K562 (cell line): ENCODE measurements around the gene DTHD1. TPM values are rescaled to one million over a fixed set of nuclear protein-coding genes. Genes with fewer than 3 reads are reported as not detected.

Experiments used
- ATAC-seq: fragments of 200-7000 bp; cut with Tn5 transposase; 3 replicates; pipeline ENCODE4 v1.9.1; 2020; ENCODE audit warnings: moderate library complexity
- BruUV-seq: library from RNA; stranded (reverse); fragments of 400-500 nt; replicated peaks from 2 replicates; lab custom pipeline; 2021; lab: Mats Ljungman, UMichigan
- CTCF ChIA-PET: fragments of 300-600 bp; formaldehyde crosslinking; extraction: SDS; loops from one replicate; lab custom pipeline; 2021; ENCODE audit warnings: low intra/inter-chr PET ratio; lab: Yijun Ruan, JAX
- POLR2A ChIA-PET: fragments of 300-600, 350-650 bp; sonication (Branson Sonifier 250); formaldehyde crosslinking; extraction: SDS; loops from one replicate; lab custom pipeline; 2021; ENCODE audit warnings: antibody characterized with exemption, inconsistent platforms; lab: Yijun Ruan, JAX
- DNase-seq, 4 experiments: peaks; one replicate each; pipeline versions ENCODE4 v3.0.0 to v3.0.0-alpha.2; 2011 to 2018; ENCODE audit warnings: low spot score in 3 of 4, mixed read lengths in 3 of 4; ENCODE audit errors: extremely low read depth in 1 of 4
- FAIRE-seq: peaks from 2 replicates; lab custom pipeline; 2011; peaks lifted over from hg19 to GRCh38; lab: Jason Lieb, UNC
- H2AFZ ChIP-seq: 2 replicates; pipeline ENCODE4 v1.6.0; 2011; ENCODE audit warnings: low read depth, low read length, control low read depth, inconsistent platforms
- H3K27ac ChIP-seq: fragments of 200-600 bp; 3 replicates; pipeline ENCODE4 v1.8.0; 2011; ENCODE audit warnings: low read depth, mild to moderate bottlenecking, control low read depth, inconsistent platforms, low read length, moderate library complexity, mixed read lengths; ENCODE audit errors: extremely low read depth
- H3K27me3 ChIP-seq, 2 experiments: fragments of 300-600 bp in 1 of 2; 2 replicates in 1 of 2; 3 replicates in 1 of 2; pipeline versions ENCODE4 v1.6.0 to v1.8.0; 2011; ENCODE audit warnings: inconsistent platforms in 2 of 2, low read length in 2 of 2, mild to moderate bottlenecking in 1 of 2, mixed read lengths in 1 of 2, moderate library complexity in 1 of 2; ENCODE audit not compliant: control insufficient read depth in 2 of 2, insufficient read depth in 2 of 2
- H3K36me3 ChIP-seq: fragments of 300-600 bp; 3 replicates; pipeline ENCODE4 v1.8.0; 2011; ENCODE audit warnings: mild to moderate bottlenecking, low read length, inconsistent platforms; ENCODE audit not compliant: control insufficient read depth, insufficient read depth
- H3K4me1 ChIP-seq, 2 experiments: fragments of 200-600 bp in 1 of 2; replicated peaks in 1 of 2; 2 replicates in 1 of 2; 3 replicates in 1 of 2; pipeline versions ENCODE4 v1.5.1 to v1.8.0; 2011; ENCODE audit warnings: inconsistent platforms in 2 of 2, low read length in 2 of 2, mild to moderate bottlenecking in 1 of 2, mixed read lengths in 1 of 2, moderate library complexity in 1 of 2; ENCODE audit not compliant: control insufficient read depth in 2 of 2, insufficient read depth in 2 of 2
- H3K4me2 ChIP-seq: 2 replicates; pipeline ENCODE4 v1.6.1; 2011; ENCODE audit warnings: low read length, control low read depth, inconsistent platforms, mixed read lengths; ENCODE audit not compliant: insufficient read depth
- H3K4me3 ChIP-seq: fragments of 200-600 bp; sonication (generic), shearing (Covaris generic); 2 replicates; pipeline ENCODE4 v1.5.1; 2016; ENCODE audit warnings: control low read depth, inconsistent platforms
- H3K79me2 ChIP-seq: fragments of 200-600 bp; 3 replicates; pipeline ENCODE4 v1.8.0; 2011; ENCODE audit warnings: low read length, inconsistent platforms; ENCODE audit not compliant: control insufficient read depth, insufficient read depth
- H3K9ac ChIP-seq, 2 experiments: 2 replicates each; pipeline versions ENCODE4 v1.6.0 to v1.6.1; 2011; ENCODE audit warnings: low read depth in 2 of 2, low read length in 2 of 2, control low read depth in 1 of 2, inconsistent platforms in 1 of 2, mild to moderate bottlenecking in 1 of 2, mixed read lengths in 1 of 2; ENCODE audit not compliant: insufficient read depth in 1 of 2
- H3K9me1 ChIP-seq: one replicate; pipeline ENCODE4 v1.6.0; 2011; ENCODE audit warnings: inconsistent platforms, mild to moderate bottlenecking, low read length, moderate library complexity; ENCODE audit not compliant: control insufficient read depth, insufficient read depth
- H3K9me3 ChIP-seq: replicated peaks from 2 replicates; pipeline ENCODE4 v1.5.1; 2011; ENCODE audit warnings: low read depth, low read length, inconsistent platforms; ENCODE audit not compliant: control insufficient read depth, insufficient read depth
- H4K20me1 ChIP-seq: replicated peaks from 2 replicates; pipeline ENCODE4 v1.6.1; 2011; ENCODE audit warnings: low read length, inconsistent platforms, mixed read lengths; ENCODE audit not compliant: control insufficient read depth, insufficient read depth
- BRD9 ChIP-seq: fragments of 450-650 bp; IDR thresholded peaks from 2 replicates; pipeline ENCODE4 v1.6.1; 2018; ENCODE audit warnings: low read depth; ENCODE audit not compliant: partially characterized antibody
- EWSR1 ChIP-seq: fragments of 450-650 bp; IDR thresholded peaks from 2 replicates; pipeline ENCODE4 v1.6.1; 2018; ENCODE audit warnings: borderline replicate concordance, mild to moderate bottlenecking, low read depth, moderate library complexity; ENCODE audit not compliant: partially characterized antibody
- NCOA1 ChIP-seq: fragments of 450-650 bp; IDR thresholded peaks from 2 replicates; pipeline ENCODE4 v1.6.1; 2016; ENCODE audit warnings: low read depth
- RAD21 ChIP-seq, 2 experiments: fragments of 250-450 bp in 1 of 2; fragments of 450-650 bp in 1 of 2; sonication (Bioruptor Pico) in 1 of 2; formaldehyde crosslinking in 1 of 2; IDR thresholded peaks in 1 of 2; conservative IDR thresholded peaks in 1 of 2; 2 replicates each; pipeline versions ENCODE4 v1.4.0 to v1.8.0; 2020 to 2022; ENCODE audit warnings: mild to moderate bottlenecking in 2 of 2, moderate library complexity in 1 of 2
- SRSF3 ChIP-seq: fragments of 200-400 bp; formaldehyde crosslinking; IDR thresholded peaks from 2 replicates; pipeline ENCODE4 v1.6.1; 2016; ENCODE audit warnings: mild to moderate bottlenecking, low read length, moderate library complexity; ENCODE audit not compliant: insufficient read depth
- ZBTB1 ChIP-seq: sonication (generic); formaldehyde crosslinking; IDR thresholded peaks from 2 replicates; pipeline ENCODE4 v1.8.1; 2023; ENCODE audit warnings: missing genetic modification reagents, low read depth, mild to moderate bottlenecking, borderline replicate concordance
- ZNF431 ChIP-seq: sonication (generic); formaldehyde crosslinking; IDR thresholded peaks from 2 replicates; pipeline ENCODE4 v1.8.0; 2022; ENCODE audit warnings: mild to moderate bottlenecking, missing genetic modification reagents
- WGBS: fragments of 100-300 bp; shearing (Covaris generic); methylation state at CpG from one replicate; pipeline ENCODE4 v1.1.6; 2016; ENCODE audit warnings: low coverage, mixed read lengths; ENCODE audit not compliant: insufficient coverage; ENCODE audit errors: missing lambda C conversion rate; 5-methylcytosine and 5-hydroxymethylcytosine counted together
- in situ Hi-C: fragments of 300-500 bp; cut with MboI; formaldehyde crosslinking; loops from 4 replicates; pipeline ENCODE4 v1.15.0; 2018; ENCODE audit warnings: inconsistent platforms, mixed read lengths
- intact Hi-C: fragments of 100-400 bp; cut with micrococcal nuclease; formaldehyde crosslinking; loops from 2 replicates; pipeline ENCODE4 v1.14.2; 2022
- polyA plus RNA-seq, 8 experiments: library from polyadenylated mRNA; depleted of rRNA in 4 of 8; stranded (reverse) in 5 of 8; unstranded in 3 of 8; fragments of >200 nt; fragmentation: Nextera tagmentation in 2 of 8; fragmentation: Illumina TruSeq in 1 of 8; extraction: Ambion mirVana in 2 of 8; extraction: Trizol in 1 of 8; gene quantifications; 2 replicates each; pipeline versions ENCODE4 v1.2.1 to v1.2.3, GENCODE V29; 2011 to 2014; ENCODE audit warnings: inconsistent platforms in 1 of 8, missing spikeins in 1 of 8
- total RNA-seq, 7 experiments: library from RNA; depleted of rRNA in 6 of 7; stranded (reverse); fragments of >200 nt in 6 of 7; fragmentation: Illumina TruSeq in 2 of 7; extraction: Trizol in 2 of 7; gene quantifications; 2 replicates each; pipeline versions ENCODE4 v1.2.1 to v1.2.3, GENCODE V29; 2011 to 2021; ENCODE audit warnings: low replicate concordance in 1 of 7
- TF ChIP-seq, protein P1 (sequence below), 2 experiments: fragments of 250-450 bp in 1 of 2; fragments of 450-650 bp in 1 of 2; sonication (Bioruptor Pico) in 1 of 2; IDR thresholded peaks; 2 replicates each; pipeline versions ENCODE4 v1.6.1 to v1.8.0; 2016 to 2021; ENCODE audit warnings: mild to moderate bottlenecking in 2 of 2, moderate library complexity in 2 of 2, missing compliant biosample characterization in 1 of 2, missing genetic modification characterization in 1 of 2
- TF ChIP-seq, protein P2 (sequence below), 2 experiments: fragments of 450-650 bp; formaldehyde crosslinking in 1 of 2; IDR thresholded peaks; 2 replicates each; pipeline versions ENCODE4 v1.4.0 to v1.6.1; 2014 to 2020; ENCODE audit warnings: mild to moderate bottlenecking in 2 of 2, borderline replicate concordance in 1 of 2, low read depth in 1 of 2

DTHD1 gene
- total and polyA plus RNA-seq, 9 of the 15 experiments (the other 6 are each of a cell fraction or from before 2014, with no cell fraction given) = not detected

DNA sequence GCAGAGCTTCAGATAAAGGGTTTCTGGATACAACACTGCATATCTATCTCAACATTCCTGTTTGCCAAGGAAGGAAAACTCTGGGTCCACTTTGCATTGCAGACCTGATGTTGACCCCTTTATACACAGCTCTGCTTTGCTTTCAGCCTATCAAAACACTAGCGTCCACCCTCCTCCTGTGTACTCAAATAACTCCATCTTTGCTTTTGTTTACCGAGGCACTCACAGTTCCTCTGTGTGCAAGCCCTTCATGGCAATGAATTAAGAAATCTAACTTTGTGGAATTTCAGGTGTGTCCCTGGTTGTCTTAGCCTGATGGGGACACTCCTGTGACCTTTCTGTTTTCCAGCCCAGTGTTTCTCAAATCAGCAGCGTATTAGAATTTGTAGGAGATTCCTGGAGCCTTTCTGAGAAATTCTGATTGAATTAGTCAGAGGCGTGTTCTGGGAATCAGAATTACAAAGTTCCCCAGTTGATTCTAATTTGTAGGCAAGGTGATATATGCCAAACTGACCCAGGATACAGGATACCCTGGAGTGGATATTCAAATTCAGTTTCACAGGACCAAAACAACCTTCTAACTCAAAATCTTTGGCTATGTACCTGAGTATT lies 68.6 kb downstream of the DTHD1 start (continued):
- no peak for TF ChIP-seq NCOA1

DNA sequence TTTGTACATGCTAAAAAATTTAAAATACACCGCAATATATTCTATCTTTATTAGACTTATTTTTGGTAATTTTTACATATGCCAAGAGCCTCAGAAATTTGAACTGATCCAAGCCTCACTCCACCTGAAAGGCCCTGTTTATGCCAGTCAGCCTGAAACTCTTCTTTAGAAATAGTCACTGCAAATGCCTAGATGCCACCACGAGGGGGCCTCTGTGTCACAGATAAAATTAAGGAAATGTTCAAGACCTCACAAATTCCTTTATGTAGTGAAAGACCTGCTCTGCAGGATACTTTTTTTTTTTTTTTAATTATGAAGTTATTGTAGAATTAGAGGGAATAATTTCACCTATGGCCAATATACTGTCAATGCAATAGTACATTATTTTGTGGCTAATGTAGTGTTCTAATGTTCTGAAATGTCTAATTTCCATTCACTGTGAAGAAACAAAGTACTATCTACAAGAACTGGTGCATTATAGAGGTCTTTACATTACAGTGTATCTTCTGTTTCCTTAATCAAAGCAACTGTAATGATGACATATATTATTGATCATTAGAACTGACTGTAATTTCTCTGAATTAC lies 69.8 kb downstream of the DTHD1 start:
- FAIRE-seq (no peak), DNase-seq (peak; percentile 17 to 52 (median 23)), ATAC-seq (0 out of 3 replicates have a peak, but pooled peaks have one; percentile 53)
- no peaks in the 10 kb centered on the region for H3K36me3 ChIP-seq
- CTCF ChIA-PET = interaction anchor here (1.3 kb wide), 1 partner anchor 1039 kb away, joined by 7 read pairs; no protein-coding TSS in a partner anchor
- H3K79me2 ChIP-seq = no peaks in the 10 kb centered on the region
- H3K27ac ChIP-seq = no peak overlapping the region
- no TSS peak for BruUV-seq
- POLR2A ChIA-PET = no interaction called here
- H4K20me1 ChIP-seq = no peaks in the 10 kb centered on the region
- no peak overlapping the region for H2AFZ ChIP-seq
- H3K9me3 ChIP-seq = no peaks in the 10 kb centered on the region
- H3K4me3 ChIP-seq = no peak overlapping the region
- intact Hi-C loops = loop anchor here (1.0 to 2.0 kb wide), 2 partner anchors 1032 to 1039 kb away; no protein-coding TSS in a partner anchor
- H3K27me3 ChIP-seq = no peaks in the 10 kb centered on the region
- no peak overlapping the region for H3K4me2 ChIP-seq
- in situ Hi-C loops = loop anchor here (25.0 kb wide), 1 partner anchor 1036 kb away; no protein-coding TSS in a partner anchor
- no peak overlapping the region for H3K9ac ChIP-seq
- no peaks in the 10 kb centered on the region for H3K4me1 ChIP-seq
- WGBS = 0% methylated on average over 2 of the region's 2 CpGs
- no peaks in the 10 kb centered on the region for H3K9me1 ChIP-seq
- TF ChIP-seq ZBTB1 (CRISPR knock-in tag) = no peak
- no peak for TF ChIP-seq BRD9
- TF ChIP-seq SRSF3 = no peak
- no peak for TF ChIP-seq ZNF431 (CRISPR knock-in tag)
- TF ChIP-seq, protein P1, sequence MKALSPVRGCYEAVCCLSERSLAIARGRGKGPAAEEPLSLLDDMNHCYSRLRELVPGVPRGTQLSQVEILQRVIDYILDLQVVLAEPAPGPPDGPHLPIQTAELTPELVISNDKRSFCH (CRISPR knock-in tag; IDR thresholded peaks at IDR 0.05) = no peak
- TF ChIP-seq, protein P1 (tag; IDR thresholded peaks at IDR 0.05) = no peak
- TF ChIP-seq EWSR1 = no peak
- TF ChIP-seq RAD21 (CRISPR knock-in tag; conservative IDR thresholded peaks at IDR 0.05 in 1 of 2, IDR thresholded peaks at IDR 0.05 in 1 of 2) = peak; percentile 55 to 62
- TF ChIP-seq, protein P2, sequence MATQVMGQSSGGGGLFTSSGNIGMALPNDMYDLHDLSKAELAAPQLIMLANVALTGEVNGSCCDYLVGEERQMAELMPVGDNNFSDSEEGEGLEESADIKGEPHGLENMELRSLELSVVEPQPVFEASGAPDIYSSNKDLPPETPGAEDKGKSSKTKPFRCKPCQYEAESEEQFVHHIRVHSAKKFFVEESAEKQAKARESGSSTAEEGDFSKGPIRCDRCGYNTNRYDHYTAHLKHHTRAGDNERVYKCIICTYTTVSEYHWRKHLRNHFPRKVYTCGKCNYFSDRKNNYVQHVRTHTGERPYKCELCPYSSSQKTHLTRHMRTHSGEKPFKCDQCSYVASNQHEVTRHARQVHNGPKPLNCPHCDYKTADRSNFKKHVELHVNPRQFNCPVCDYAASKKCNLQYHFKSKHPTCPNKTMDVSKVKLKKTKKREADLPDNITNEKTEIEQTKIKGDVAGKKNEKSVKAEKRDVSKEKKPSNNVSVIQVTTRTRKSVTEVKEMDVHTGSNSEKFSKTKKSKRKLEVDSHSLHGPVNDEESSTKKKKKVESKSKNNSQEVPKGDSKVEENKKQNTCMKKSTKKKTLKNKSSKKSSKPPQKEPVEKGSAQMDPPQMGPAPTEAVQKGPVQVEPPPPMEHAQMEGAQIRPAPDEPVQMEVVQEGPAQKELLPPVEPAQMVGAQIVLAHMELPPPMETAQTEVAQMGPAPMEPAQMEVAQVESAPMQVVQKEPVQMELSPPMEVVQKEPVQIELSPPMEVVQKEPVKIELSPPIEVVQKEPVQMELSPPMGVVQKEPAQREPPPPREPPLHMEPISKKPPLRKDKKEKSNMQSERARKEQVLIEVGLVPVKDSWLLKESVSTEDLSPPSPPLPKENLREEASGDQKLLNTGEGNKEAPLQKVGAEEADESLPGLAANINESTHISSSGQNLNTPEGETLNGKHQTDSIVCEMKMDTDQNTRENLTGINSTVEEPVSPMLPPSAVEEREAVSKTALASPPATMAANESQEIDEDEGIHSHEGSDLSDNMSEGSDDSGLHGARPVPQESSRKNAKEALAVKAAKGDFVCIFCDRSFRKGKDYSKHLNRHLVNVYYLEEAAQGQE (IDR thresholded peaks at IDR 0.05; ENCODE audit: borderline replicate concordance) = peak; percentile 37; the same call in 1 of the 2 replicates
- TF ChIP-seq, protein P2 (CRISPR knock-in tag; IDR thresholded peaks at IDR 0.05; ENCODE audit: low read depth) = no peak
